Measurements from ENCODE around the gene CSF3R.
"Not testable (repeated sequence)": the region's sequence is repeated elsewhere in the genome, so short reads cannot be mapped to it uniquely, and the experiment has no call there.

CSF3R gene

GRCh38 chr1:36481091-36481490, 1.6 kb downstream of the CSF3R start:
- DNase-seq = no peak

DNA sequence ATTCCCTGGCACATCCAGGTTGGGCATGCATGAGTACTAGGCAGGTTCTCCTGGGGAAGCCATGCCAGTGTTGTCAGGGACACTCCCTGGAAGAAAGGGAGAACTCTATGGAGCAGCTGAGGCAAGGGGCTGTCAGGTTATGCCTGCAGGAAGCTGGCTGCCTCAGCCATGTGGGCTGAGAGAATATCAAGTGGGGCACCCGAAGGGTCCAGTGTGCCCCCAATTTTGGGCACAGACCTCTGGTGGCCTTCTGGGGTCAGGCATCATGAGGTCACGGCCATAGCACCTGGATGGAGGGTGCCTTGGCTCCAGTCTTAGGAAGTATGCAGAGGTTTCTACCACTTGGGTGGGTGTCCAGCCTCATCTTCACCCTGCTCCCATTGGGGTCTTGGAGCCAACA, 2.6 kb downstream of the CSF3R start:
- no peak for DNase-seq

- no peak for DNase-seq
Measured at GRCh38 chr1:36479505-36480051, 3.1 kb downstream of the CSF3R start.

GRCh38 chr1:36477615-36478014, 5.1 kb downstream of the CSF3R start:
- not testable (repeated sequence) for DNase-seq

DNA sequence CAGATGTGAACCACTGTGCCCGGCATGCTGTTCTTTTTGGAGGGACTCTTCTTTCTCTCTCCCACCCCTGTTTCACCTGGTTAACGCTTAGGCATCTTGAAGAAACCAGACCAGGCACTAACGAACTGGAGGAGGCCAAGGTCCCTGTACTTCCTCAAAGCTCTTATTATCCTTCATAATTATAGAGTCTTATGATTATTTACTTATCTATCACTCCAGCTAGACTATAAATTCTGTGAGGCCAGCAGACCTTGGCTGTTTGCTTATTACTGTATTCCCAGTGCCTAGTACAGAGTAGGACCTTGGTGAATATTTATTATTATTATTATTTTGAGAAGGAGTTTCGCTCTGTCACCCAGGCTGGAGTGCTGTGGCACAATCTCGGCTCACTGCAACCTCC, 5.8 kb downstream of the CSF3R start:
- DNase-seq = no peak

DNA sequence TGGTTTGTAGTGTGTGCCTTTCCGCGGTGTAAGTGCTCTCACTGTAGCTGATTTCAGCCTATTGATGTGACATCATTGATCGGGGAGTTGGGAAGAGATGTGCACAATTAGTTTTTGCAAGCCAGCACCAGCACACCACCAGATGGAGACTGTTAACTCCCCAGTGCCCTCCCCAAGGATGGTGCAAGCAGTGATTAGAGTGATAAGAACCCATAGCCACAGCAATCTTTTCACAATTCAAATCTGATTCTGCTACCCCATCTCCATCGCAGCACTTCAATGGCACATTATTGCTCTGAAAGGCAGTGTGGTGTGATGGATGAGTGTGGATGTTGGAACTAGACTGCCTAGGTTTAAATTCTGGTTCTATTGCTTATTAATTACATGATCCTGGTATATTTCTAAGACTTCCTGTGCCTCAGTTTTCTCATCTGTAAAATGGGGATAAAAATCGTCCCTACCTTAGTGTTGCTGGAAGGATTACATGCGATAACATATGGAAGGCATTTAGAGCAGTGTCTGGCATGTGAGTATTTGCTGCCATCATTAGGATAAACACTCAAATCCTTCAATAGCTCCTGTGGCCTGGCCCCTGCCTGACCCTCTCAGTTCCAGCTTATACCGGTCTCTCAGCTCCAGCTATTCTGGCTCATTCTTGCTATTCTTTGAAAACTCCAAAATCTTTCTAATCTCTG, 6.7 kb downstream of the CSF3R start:
- DNase-seq = no peak

GRCh38 chr1:36475341-36475740, 7.4 kb downstream of the CSF3R start:
- no peak for DNase-seq

DNA sequence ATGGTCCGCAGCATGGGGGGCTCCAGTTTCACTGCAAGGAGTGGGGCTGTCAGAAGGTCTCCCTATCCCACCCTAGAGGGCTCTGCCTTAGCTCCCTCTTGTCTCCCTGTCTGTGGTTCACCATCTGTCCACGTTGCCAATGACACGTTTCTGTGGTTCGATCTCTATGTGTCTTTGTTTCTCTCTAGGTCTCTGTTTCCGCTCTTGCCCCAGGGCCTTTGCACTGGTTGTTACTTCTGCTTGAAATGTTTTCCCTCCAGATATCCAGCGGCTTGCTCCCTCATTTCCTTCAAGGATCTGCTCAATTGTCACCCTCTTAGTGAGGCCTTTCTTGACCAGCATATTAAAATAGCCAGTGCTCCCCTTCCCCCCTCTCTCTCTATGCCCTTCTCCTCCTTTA, 10.1 kb downstream of the CSF3R start:
- no peak for DNase-seq

DNA sequence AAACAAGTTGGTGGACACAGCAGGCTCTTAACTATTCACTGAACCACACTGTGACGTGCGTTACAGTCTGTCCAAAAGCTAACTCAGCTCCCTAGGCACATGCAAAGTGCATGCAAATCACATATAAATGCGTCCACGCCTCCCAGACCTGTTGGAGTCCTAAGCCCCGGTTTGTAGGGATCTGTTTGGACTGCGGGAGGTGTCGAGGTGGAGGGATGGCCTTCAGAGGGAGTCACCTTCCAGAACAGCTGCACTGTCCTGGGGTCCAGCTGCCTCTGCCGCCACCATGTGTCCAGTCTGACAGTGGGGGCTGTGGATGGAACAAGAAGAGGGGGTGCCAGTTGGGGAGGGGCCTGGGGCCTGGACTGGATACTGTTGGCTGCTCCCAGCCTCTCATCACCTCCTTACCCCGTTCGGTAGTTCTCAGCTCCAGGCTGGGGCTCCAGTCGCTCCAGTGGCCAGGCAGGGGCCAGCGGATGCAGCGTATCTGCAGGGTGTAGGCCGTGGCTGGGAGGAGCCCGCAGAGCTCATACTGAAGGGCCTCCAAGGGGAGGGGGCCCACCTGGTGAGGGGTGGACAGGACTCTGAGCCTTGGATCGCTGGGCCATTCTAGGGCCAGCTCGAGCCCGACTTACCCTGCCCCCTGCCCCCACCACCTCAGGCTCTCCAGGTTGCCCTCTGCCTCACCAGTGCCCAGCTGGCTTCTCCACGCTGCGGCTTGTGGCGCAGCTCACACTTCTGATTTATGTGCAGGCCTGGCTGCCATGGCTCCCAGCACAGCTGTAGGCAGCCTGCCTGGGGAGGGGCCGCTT, 10.7 kb downstream of the CSF3R start:
- no peak for DNase-seq

GRCh38 chr1:36469163-36469562, 13.6 kb downstream of the CSF3R start:
- DNase-seq = no peak

GRCh38 chr1:36467700-36468455, 14.8 kb downstream of the CSF3R start:
- no peak for DNase-seq

DNA sequence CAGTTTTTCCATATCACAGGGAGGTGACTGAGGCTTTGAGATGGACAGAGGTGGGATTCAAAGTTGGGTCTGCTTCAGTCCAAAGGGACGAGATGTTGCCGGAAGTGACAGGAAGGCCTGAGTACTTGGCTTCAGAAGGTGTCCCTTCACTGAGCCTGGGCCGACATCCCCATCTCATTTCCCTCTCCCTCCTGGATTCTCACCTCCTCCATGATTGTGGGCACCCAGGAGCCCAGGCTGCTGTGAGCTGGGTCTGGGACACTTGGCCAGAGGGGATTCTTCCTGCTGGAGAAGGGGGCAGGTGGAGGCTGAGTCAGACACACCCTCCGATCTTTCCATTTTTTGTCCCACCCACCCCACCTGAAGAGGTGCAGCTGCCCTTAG, 15.7 kb downstream of the CSF3R start:
- DNase-seq = no peak

GRCh38 chr1:36466370-36467026, 16.2 kb downstream of the CSF3R start:
- DNase-seq = no peak

GRCh38 chr1:36465731-36466369, 16.9 kb downstream of the CSF3R start:
- no peak for DNase-seq

DNA sequence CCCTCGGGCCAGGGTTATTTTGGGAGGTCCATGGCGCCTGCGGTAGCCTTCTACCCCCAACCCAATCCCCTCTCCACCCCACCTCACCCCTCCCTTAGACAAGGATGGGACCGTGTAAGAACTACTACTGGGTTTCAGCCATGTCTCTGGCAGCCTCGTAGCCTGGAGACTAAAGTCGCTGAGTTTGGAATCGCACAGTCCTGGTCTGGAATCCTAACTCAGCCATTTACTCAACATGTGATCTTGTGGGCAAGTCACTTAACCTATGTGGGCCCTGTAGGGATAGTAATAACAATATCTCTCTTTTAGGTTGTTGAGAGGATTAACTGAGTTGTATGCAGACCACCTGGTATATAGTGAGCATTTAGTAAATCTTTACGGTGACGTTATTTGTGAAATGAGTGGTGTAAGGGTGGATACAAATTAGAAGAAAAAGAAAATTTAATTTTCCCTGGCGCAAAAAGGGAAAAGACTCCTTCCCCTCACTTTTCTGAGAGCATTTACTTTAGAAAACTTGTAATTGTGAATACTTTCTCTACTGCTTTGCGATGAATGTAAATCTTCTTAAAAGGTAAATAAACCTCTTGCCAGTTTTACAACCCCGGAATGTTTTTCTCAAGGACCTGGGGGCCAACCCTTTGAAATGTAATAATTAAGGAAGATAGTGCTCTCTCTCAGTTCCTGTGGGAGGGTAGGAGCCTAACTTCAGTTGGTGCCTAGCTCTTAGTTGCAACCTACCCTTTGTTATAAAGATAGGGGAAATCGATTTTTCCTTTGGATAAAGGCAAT, 17.9 kb downstream of the CSF3R start:
- DNase-seq = no peak

GRCh38 chr1:36463803-36464604, 18.7 kb downstream of the CSF3R start, which contains the start of gene MRPS15:
Gene MRPS15, minus strand, starts transcription at chr1:36464384. Its CDS starts 109 bp downstream, at chr1:36464275.
- DNase-seq = peak; percentile 93 to 95

DNA sequence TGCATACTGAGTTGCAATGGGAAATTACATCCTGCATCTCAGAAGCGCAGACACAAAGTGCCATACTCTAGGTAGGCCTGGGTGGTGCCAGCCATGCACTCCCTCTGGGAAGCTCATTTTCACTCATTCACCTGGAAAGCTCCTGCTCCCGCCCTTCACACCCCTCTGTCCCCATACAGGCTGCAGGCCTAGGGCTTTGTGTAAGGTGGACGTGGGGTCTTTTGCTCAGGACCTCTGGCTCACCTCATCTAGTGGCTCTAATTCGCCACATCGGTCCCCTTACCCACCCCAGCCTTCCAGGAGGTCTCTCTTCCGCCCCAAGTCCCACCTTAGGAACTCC, 19.3 kb downstream of the CSF3R start:
- DNase-seq = no peak

DNA sequence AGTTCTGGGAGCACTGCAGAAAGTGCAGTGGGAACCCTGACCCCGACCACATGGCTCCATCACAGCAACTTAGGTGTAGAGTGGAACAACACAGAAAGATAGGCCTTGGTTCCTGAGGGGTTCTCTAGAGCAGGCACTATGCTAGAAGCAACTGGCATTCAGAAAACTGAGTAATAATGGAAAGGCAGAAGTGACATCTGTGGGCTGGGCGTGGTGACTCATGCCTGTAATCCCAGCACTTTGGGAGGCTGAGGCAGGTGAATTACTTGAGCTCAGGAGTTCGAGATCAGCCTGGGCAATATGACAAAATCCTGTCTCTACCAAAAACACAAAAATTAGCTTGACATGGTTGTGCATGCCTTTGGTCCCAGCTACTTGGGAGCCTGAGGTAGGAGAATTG, 23.8 kb downstream of the CSF3R start:
- no peak for DNase-seq

DNA sequence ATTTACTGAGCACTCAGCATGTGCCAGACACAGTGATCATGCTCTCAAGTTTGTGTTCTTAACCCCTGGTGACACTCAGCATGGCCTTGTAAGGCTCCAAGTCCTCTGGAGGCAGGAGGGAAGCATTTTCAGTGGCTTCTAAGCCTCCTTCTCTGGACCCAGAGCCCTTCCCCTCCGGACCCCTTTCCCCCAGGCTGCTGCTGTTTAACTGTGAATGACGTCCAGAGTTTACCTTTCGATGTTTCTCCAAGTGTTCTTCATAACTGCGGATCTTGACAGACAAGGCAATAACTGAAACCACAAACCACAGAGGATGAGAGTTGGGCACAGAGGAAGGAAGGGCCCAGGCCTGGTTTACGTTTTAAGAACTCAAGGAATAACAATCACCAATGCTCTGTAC, 25.0 kb downstream of the CSF3R start:
- peak in 1 of 2 donors; percentile 18 for DNase-seq

GRCh38 chr1:36456391-36456928, 26.3 kb downstream of the CSF3R start:
- no peak for DNase-seq

Data from CD4-positive, alpha-beta T cell treated with Interferon alpha-2 for 1 hour (primary cell).